ENCODE measurements around the gene LPCAT1.

- no peak for TF ChIP-seq EZH2phosphoT487 (IDR thresholded peaks at IDR 0.05; ENCODE audit: low read depth, severe bottlenecking, unreplicated experiment)
- TF ChIP-seq, protein P1, sequence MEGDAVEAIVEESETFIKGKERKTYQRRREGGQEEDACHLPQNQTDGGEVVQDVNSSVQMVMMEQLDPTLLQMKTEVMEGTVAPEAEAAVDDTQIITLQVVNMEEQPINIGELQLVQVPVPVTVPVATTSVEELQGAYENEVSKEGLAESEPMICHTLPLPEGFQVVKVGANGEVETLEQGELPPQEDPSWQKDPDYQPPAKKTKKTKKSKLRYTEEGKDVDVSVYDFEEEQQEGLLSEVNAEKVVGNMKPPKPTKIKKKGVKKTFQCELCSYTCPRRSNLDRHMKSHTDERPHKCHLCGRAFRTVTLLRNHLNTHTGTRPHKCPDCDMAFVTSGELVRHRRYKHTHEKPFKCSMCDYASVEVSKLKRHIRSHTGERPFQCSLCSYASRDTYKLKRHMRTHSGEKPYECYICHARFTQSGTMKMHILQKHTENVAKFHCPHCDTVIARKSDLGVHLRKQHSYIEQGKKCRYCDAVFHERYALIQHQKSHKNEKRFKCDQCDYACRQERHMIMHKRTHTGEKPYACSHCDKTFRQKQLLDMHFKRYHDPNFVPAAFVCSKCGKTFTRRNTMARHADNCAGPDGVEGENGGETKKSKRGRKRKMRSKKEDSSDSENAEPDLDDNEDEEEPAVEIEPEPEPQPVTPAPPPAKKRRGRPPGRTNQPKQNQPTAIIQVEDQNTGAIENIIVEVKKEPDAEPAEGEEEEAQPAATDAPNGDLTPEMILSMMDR (IDR thresholded peaks at IDR 0.05; ENCODE audit: poor library complexity): no peak
Measured at GRCh38 chr5:1484730-1485578, 38.8 kb downstream of the LPCAT1 start.
